A549 (cell line): Measurements from ENCODE around the gene UBE2N. TPM values are rescaled to one million over a fixed set of nuclear protein-coding genes. Genes with fewer than 3 reads are reported as not detected.

Experiments used
- ATAC-seq, 2 experiments: fragments of 200-7000 bp in 1 of 2; fragments of >200 bp in 1 of 2; cut with Nextera tagmentation in 1 of 2; cut with Tn5 transposase in 1 of 2; 3 replicates each; pipeline versions ENCODE4 v1.8.0 to v1.9.1; 2018 to 2020; ENCODE audit warnings: mild to moderate bottlenecking in 1 of 2, moderate library complexity in 1 of 2
- CTCF ChIA-PET: fragments of 300-600 bp; sonication (Branson Sonifier 250); formaldehyde crosslinking; extraction: SDS; loops from one replicate; lab custom pipeline; 2021; ENCODE audit warnings: antibody characterized with exemption, inconsistent platforms; lab: Yijun Ruan, JAX
- POLR2A ChIA-PET: fragments of 350-600 bp; formaldehyde crosslinking; extraction: SDS; loops from one replicate; lab custom pipeline; 2021; ENCODE audit warnings: antibody characterized with exemption, inconsistent platforms; lab: Yijun Ruan, JAX
- DNase-seq, 2 experiments: peaks; one replicate each; pipeline versions ENCODE4 v3.0.0 to v3.0.0-alpha.2; 2011 to 2016; ENCODE audit warnings: low read depth in 1 of 2, low spot score in 1 of 2
- FAIRE-seq: peaks from 2 replicates; lab custom pipeline; 2011; peaks lifted over from hg19 to GRCh38; lab: Jason Lieb, UNC
- H3K27ac ChIP-seq, 2 experiments: fragments of >200 bp; sonication (Bioruptor Twin); formaldehyde crosslinking; 3 replicates each; pipeline ENCODE4 v1.5.1; 2016 to 2017
- H3K4me1 ChIP-seq: fragments of >200 bp; sonication (Bioruptor Twin); formaldehyde crosslinking; 3 replicates; pipeline ENCODE4 v1.6.1; 2016
- H3K4me2 ChIP-seq: fragments of >200 bp; sonication (Bioruptor Twin); formaldehyde crosslinking; 3 replicates; pipeline ENCODE4 v1.6.1; 2016
- H3K4me3 ChIP-seq: fragments of >200 bp; sonication (Bioruptor Twin); formaldehyde crosslinking; 3 replicates; pipeline ENCODE4 v1.5.1; 2016
- H3K9me3 ChIP-seq: fragments of >200 bp; sonication (Bioruptor Twin); formaldehyde crosslinking; 3 replicates; pipeline ENCODE4 v1.6.1; 2016
- BHLHE40 ChIP-seq: IDR thresholded peaks from 2 replicates; pipeline ENCODE4 v1.6.1; 2012; ENCODE audit warnings: low read depth, low read length, inconsistent platforms
- CHD2 ChIP-seq: fragments of 150-350 bp; IDR thresholded peaks from 2 replicates; pipeline ENCODE4 v1.6.1; 2014; ENCODE audit warnings: low read length; ENCODE audit not compliant: partially characterized antibody
- FOSL2 ChIP-seq, 2 experiments: fragments of 450-650 bp in 1 of 2; fragments of >200 bp in 1 of 2; sonication (Bioruptor Twin) in 1 of 2; formaldehyde crosslinking; IDR thresholded peaks; 2 replicates each; pipeline versions ENCODE4 v1.5.0 to v1.6.1; 2016 to 2020; ENCODE audit warnings: mild to moderate bottlenecking in 1 of 2, moderate library complexity in 1 of 2
- HDAC2 ChIP-seq: fragments of 200-600 bp; sonication (generic); IDR thresholded peaks from 2 replicates; pipeline ENCODE4 v1.6.1; 2016
- HOXA7 ChIP-seq: fragments of 250-450 bp; sonication (Bioruptor Pico); IDR thresholded peaks from 2 replicates; pipeline ENCODE4 v1.5.0; 2020; ENCODE audit warnings: mild to moderate bottlenecking, moderate library complexity
- HOXB5 ChIP-seq: fragments of 250-450 bp; sonication (Bioruptor Pico); IDR thresholded peaks from 2 replicates; pipeline ENCODE4 v1.5.0; 2020; ENCODE audit warnings: mild to moderate bottlenecking, moderate library complexity
- JUNB ChIP-seq: fragments of >200 bp; sonication (Bioruptor Twin); formaldehyde crosslinking; IDR thresholded peaks from 2 replicates; pipeline ENCODE4 v1.6.1; 2016
- MAFK ChIP-seq: fragments of 450-650 bp; IDR thresholded peaks from 2 replicates; pipeline ENCODE4 v1.6.1; 2014; ENCODE audit not compliant: partially characterized antibody
- NR3C1 ChIP-seq: fragments of >200 bp; sonication (Bioruptor Twin); formaldehyde crosslinking; IDR thresholded peaks from 3 replicates; pipeline ENCODE4 v1.6.1; 2017
- POLR2A ChIP-seq: IDR thresholded peaks from 2 replicates; pipeline ENCODE4 v1.6.1; 2012; ENCODE audit warnings: mild to moderate bottlenecking, low read length
- POLR2AphosphoS2 ChIP-seq: conservative IDR thresholded peaks from 2 replicates; pipeline ENCODE4 v1.6.1; 2012; ENCODE audit warnings: low read length, improper control_type of control experiment, inconsistent platforms
- RFX5 ChIP-seq: fragments of 450-650 bp; IDR thresholded peaks from 2 replicates; pipeline ENCODE4 v1.7.1; 2014; ENCODE audit warnings: antibody characterized with exemption, mild to moderate bottlenecking, moderate library complexity
- TFCP2L1 ChIP-seq: fragments of 250-450 bp; sonication (Bioruptor Pico); IDR thresholded peaks from 2 replicates; pipeline ENCODE4 v1.5.0; 2021; ENCODE audit warnings: mild to moderate bottlenecking
- ZC3H11A ChIP-seq: fragments of 450-650 bp; IDR thresholded peaks from 2 replicates; pipeline ENCODE4 v1.6.1; 2014; ENCODE audit warnings: antibody characterized with exemption, mild to moderate bottlenecking
- WGBS: methylation state at CpG from one replicate; pipeline ENCODE4 v1.1.6; 2017; ENCODE audit errors: missing lambda C conversion rate; 5-methylcytosine and 5-hydroxymethylcytosine counted together
- polyA plus RNA-seq, 4 experiments: library from polyadenylated mRNA; depleted of rRNA in 3 of 4; stranded (reverse); fragments of >200 nt; fragmentation: RNase III in 1 of 4; extraction: RNeasy Plus Mini Kit Qiagen cat#74134 plus additional on column Dnase treatment in 1 of 4; gene quantifications; 2 replicates in 3 of 4; 3 replicates in 1 of 4; pipeline ENCODE4 v1.2.3, GENCODE V29; 2011 to 2017
- TF ChIP-seq, protein P1 (sequence below): fragments of >200 bp; sonication (Bioruptor Twin); formaldehyde crosslinking; IDR thresholded peaks from 3 replicates; pipeline ENCODE4 v1.5.1; 2016
- TF ChIP-seq, protein P2 (sequence below): fragments of 200-600 bp; sonication (generic); IDR thresholded peaks from 2 replicates; pipeline ENCODE4 v1.6.1; 2016; ENCODE audit warnings: antibody characterized with exemption, mild to moderate bottlenecking, moderate library complexity
- TF ChIP-seq, protein P3 (sequence below): fragments of 250-450 bp; sonication (Bioruptor Pico); IDR thresholded peaks from 2 replicates; pipeline ENCODE4 v1.5.0; 2021; ENCODE audit warnings: mild to moderate bottlenecking, moderate library complexity, borderline replicate concordance
- TF ChIP-seq, protein P4 (sequence below): fragments of 150-350 bp; IDR thresholded peaks from 2 replicates; pipeline ENCODE4 v1.6.1; 2014; ENCODE audit warnings: low read depth, mild to moderate bottlenecking, low read length
- TF ChIP-seq, protein P5 (sequence below): IDR thresholded peaks from 2 replicates; pipeline ENCODE4 v1.6.1; 2012

Gene UBE2N
- polyA plus RNA-seq, 2 of the 4 experiments (the other 2 are of a cell fraction): 160 to 168 TPM

- no peaks in the 10 kb centered on the region for H3K9me3 ChIP-seq
- H3K4me1 ChIP-seq: no peaks in the 10 kb centered on the region
- WGBS: 82% methylated on average over 2 of the region's 2 CpGs
- H3K4me3 ChIP-seq: no peak overlapping the region
- no peak overlapping the region for H3K27ac ChIP-seq
- POLR2A ChIA-PET: interaction anchor here (0.5 kb wide), 1 partner anchor 23 kb away, joined by 3 read pairs; no protein-coding TSS in a partner anchor
- FAIRE-seq: no peak
- no peak for DNase-seq
- TF ChIP-seq, protein P1, sequence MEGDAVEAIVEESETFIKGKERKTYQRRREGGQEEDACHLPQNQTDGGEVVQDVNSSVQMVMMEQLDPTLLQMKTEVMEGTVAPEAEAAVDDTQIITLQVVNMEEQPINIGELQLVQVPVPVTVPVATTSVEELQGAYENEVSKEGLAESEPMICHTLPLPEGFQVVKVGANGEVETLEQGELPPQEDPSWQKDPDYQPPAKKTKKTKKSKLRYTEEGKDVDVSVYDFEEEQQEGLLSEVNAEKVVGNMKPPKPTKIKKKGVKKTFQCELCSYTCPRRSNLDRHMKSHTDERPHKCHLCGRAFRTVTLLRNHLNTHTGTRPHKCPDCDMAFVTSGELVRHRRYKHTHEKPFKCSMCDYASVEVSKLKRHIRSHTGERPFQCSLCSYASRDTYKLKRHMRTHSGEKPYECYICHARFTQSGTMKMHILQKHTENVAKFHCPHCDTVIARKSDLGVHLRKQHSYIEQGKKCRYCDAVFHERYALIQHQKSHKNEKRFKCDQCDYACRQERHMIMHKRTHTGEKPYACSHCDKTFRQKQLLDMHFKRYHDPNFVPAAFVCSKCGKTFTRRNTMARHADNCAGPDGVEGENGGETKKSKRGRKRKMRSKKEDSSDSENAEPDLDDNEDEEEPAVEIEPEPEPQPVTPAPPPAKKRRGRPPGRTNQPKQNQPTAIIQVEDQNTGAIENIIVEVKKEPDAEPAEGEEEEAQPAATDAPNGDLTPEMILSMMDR: no peak
- TF ChIP-seq RFX5 (no peak), BHLHE40 (no peak), POLR2AphosphoS2 (no peak), POLR2A (no peak), MAFK (no peak), HDAC2 (no peak)
- TF ChIP-seq, protein P2, sequence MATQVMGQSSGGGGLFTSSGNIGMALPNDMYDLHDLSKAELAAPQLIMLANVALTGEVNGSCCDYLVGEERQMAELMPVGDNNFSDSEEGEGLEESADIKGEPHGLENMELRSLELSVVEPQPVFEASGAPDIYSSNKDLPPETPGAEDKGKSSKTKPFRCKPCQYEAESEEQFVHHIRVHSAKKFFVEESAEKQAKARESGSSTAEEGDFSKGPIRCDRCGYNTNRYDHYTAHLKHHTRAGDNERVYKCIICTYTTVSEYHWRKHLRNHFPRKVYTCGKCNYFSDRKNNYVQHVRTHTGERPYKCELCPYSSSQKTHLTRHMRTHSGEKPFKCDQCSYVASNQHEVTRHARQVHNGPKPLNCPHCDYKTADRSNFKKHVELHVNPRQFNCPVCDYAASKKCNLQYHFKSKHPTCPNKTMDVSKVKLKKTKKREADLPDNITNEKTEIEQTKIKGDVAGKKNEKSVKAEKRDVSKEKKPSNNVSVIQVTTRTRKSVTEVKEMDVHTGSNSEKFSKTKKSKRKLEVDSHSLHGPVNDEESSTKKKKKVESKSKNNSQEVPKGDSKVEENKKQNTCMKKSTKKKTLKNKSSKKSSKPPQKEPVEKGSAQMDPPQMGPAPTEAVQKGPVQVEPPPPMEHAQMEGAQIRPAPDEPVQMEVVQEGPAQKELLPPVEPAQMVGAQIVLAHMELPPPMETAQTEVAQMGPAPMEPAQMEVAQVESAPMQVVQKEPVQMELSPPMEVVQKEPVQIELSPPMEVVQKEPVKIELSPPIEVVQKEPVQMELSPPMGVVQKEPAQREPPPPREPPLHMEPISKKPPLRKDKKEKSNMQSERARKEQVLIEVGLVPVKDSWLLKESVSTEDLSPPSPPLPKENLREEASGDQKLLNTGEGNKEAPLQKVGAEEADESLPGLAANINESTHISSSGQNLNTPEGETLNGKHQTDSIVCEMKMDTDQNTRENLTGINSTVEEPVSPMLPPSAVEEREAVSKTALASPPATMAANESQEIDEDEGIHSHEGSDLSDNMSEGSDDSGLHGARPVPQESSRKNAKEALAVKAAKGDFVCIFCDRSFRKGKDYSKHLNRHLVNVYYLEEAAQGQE: no peak
- TF ChIP-seq, protein P3, sequence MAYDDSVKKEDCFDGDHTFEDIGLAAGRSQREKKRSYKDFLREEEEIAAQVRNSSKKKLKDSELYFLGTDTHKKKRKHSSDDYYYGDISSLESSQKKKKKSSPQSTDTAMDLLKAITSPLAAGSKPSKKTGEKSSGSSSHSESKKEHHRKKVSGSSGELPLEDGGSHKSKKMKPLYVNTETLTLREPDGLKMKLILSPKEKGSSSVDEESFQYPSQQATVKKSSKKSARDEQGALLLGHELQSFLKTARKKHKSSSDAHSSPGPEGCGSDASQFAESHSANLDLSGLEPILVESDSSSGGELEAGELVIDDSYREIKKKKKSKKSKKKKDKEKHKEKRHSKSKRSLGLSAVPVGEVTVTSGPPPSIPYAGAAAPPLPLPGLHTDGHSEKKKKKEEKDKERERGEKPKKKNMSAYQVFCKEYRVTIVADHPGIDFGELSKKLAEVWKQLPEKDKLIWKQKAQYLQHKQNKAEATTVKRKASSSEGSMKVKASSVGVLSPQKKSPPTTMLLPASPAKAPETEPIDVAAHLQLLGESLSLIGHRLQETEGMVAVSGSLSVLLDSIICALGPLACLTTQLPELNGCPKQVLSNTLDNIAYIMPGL: no peak
- TF ChIP-seq, protein P4, sequence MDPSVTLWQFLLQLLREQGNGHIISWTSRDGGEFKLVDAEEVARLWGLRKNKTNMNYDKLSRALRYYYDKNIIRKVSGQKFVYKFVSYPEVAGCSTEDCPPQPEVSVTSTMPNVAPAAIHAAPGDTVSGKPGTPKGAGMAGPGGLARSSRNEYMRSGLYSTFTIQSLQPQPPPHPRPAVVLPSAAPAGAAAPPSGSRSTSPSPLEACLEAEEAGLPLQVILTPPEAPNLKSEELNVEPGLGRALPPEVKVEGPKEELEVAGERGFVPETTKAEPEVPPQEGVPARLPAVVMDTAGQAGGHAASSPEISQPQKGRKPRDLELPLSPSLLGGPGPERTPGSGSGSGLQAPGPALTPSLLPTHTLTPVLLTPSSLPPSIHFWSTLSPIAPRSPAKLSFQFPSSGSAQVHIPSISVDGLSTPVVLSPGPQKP: no peak
- H3K4me2 ChIP-seq: no peak overlapping the region
- CTCF ChIA-PET: no interaction called here
- ATAC-seq: no peak
These were observed 82.9 kb downstream of the UBE2N start for GRCh38 chr12:93358821-93359220.

DNA sequence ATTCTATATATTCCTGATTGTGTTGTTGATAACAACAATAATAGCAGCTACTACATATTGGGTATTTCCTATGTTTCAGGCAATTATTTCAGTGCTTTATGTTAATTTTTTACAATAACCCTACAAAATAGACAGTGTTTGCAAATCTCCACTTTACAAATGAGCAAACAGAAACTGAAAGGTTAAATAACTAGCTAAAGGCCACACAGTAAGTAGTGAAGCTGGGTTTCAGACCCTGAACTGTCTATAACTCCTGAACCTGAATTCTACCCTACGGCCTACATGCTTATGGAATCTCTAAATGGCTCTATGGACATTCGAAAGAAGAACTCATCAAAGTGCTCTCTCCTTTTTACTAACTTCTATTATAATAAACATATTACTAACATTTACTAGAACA is 83.7 kb downstream of the UBE2N start:
- Histone ChIP-seq H3K9me3 (no peaks in the 10 kb centered on the region), H3K4me3 (no peak overlapping the region), H3K27ac (no peak overlapping the region)
- CTCF ChIA-PET: interaction anchor here (0.8 kb wide), 1 partner anchor 39 kb away, joined by 4 read pairs; no protein-coding TSS in a partner anchor
- POLR2A ChIA-PET: no interaction called here
- no peak for ATAC-seq
- WGBS: 85% methylated on average over 2 of the region's 2 CpGs
- no peak for FAIRE-seq
- TF ChIP-seq TFCP2L1 (CRISPR knock-in tag): no peak
- no peak for TF ChIP-seq HOXA7 (CRISPR knock-in tag)
- no peak for TF ChIP-seq ZC3H11A
- no peak for TF ChIP-seq FOSL2 (IDR thresholded peaks at IDR 0.05)
- TF ChIP-seq FOSL2 (CRISPR knock-in tag; IDR thresholded peaks at IDR 0.05): no peak
- TF ChIP-seq JUNB: no peak
- TF ChIP-seq, all 56 proteins: peak for 0
- DNase-seq: no peak
- no peak overlapping the region for H3K4me2 ChIP-seq
- no peaks in the 10 kb centered on the region for H3K4me1 ChIP-seq

GRCh38 chr12:93356214-93356613 is 85.5 kb downstream of the UBE2N start:
- no peak for TF ChIP-seq NR3C1
- TF ChIP-seq CHD2: no peak
- no peak for TF ChIP-seq HOXB5 (CRISPR knock-in tag)
- TF ChIP-seq, protein P5, sequence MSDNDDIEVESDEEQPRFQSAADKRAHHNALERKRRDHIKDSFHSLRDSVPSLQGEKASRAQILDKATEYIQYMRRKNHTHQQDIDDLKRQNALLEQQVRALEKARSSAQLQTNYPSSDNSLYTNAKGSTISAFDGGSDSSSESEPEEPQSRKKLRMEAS: no peak
- no peak for TF ChIP-seq POLR2AphosphoS2
- ChIA-PET CTCF (no interaction called here), POLR2A (no interaction called here)
- H3K27ac ChIP-seq: no peak overlapping the region
- 75% methylated on average over 8 of the region's 8 CpGs for WGBS
- H3K4me2 ChIP-seq: no peak overlapping the region
- no peaks in the 10 kb centered on the region for H3K4me1 ChIP-seq
- FAIRE-seq (no peak), ATAC-seq (no peak), DNase-seq (no peak)
- H3K4me3 ChIP-seq: no peak overlapping the region
- no peaks in the 10 kb centered on the region for H3K9me3 ChIP-seq
